Common myeloid progenitor, CD34-positive (primary cell): ENCODE results near the gene ANTKMT.

Source experiments
- CTCF ChIA-PET: fragments of 350-600 bp; sonication (Branson Sonifier 250); formaldehyde crosslinking; loops from one replicate; lab custom pipeline; 2021; ENCODE audit warnings: antibody characterized with exemption; lab: Charles Lee
- POLR2A ChIA-PET: fragments of 350-600 bp; sonication (Branson Sonifier 250); formaldehyde crosslinking; loops from one replicate; lab custom pipeline; 2021; ENCODE audit warnings: antibody characterized with exemption; lab: Charles Lee
- DNase-seq, 3 donors: peaks; one replicate each; pipeline versions ENCODE4 v3.0.0 to v3.0.0-alpha.2; 2013
- H3K27ac ChIP-seq, 2 experiments: 1 replicate in 1 of 2; 2 replicates in 1 of 2; pipeline ENCODE4 v1.7.0; 2013; ENCODE audit warnings: inconsistent platforms in 2 of 2, low read length in 2 of 2, mild to moderate bottlenecking in 2 of 2, low read depth in 1 of 2, moderate library complexity in 1 of 2; ENCODE audit not compliant: severe bottlenecking in 2 of 2, insufficient read depth in 1 of 2, poor library complexity in 1 of 2
- H3K27me3 ChIP-seq, 5 experiments: replicated peaks in 2 of 5; 1 replicate in 3 of 5; 2 replicates in 2 of 5; pipeline versions ENCODE4 v1.6.1 to v1.7.0; 2013; ENCODE audit warnings: low read length in 4 of 5, mild to moderate bottlenecking in 2 of 5, moderate library complexity in 2 of 5, inconsistent platforms in 1 of 5; ENCODE audit not compliant: insufficient read depth in 5 of 5, control insufficient read depth in 4 of 5
- H3K36me3 ChIP-seq, 4 experiments: 1 replicate in 2 of 4; 2 replicates in 2 of 4; pipeline versions ENCODE4 v1.6.1 to v1.7.0; 2013; ENCODE audit warnings: low read length in 3 of 4, control low read depth in 1 of 4, mild to moderate bottlenecking in 1 of 4; ENCODE audit not compliant: control insufficient read depth in 4 of 4, insufficient read depth in 4 of 4
- H3K4me1 ChIP-seq, 4 experiments: 1 replicate in 3 of 4; 2 replicates in 1 of 4; pipeline versions ENCODE4 v1.6.1 to v1.7.1; 2013; ENCODE audit warnings: low read length in 3 of 4, mild to moderate bottlenecking in 3 of 4, control low read depth in 1 of 4, inconsistent platforms in 1 of 4, moderate library complexity in 1 of 4; ENCODE audit not compliant: control insufficient read depth in 4 of 4, insufficient read depth in 4 of 4; ENCODE audit errors: control extremely low read depth in 1 of 4
- H3K4me3 ChIP-seq, 7 experiments: 1 replicate in 4 of 7; 2 replicates in 3 of 7; pipeline versions ENCODE4 v1.5.1 to v1.7.0; 2013; ENCODE audit warnings: mild to moderate bottlenecking in 7 of 7, low read length in 6 of 7, moderate library complexity in 6 of 7, inconsistent platforms in 2 of 7, low read depth in 2 of 7, control low read depth in 1 of 7; ENCODE audit not compliant: insufficient read depth in 4 of 7, control insufficient read depth in 1 of 7; ENCODE audit errors: extremely low read depth in 1 of 7
- H3K9me3 ChIP-seq, 5 experiments: 1 replicate in 4 of 5; 2 replicates in 1 of 5; pipeline versions ENCODE4 v1.6.1 to v1.7.1; 2013; ENCODE audit warnings: low read length in 4 of 5, mild to moderate bottlenecking in 2 of 5, inconsistent platforms in 1 of 5, low read depth in 1 of 5, moderate library complexity in 1 of 5; ENCODE audit not compliant: control insufficient read depth in 4 of 5, insufficient read depth in 2 of 5; ENCODE audit errors: control extremely low read depth in 1 of 5
- WGBS: methylation state at CpG from one replicate; pipeline ENCODE4 v1.1.5; 2013; ENCODE audit not compliant: insufficient coverage; 5-methylcytosine and 5-hydroxymethylcytosine counted together

The ANTKMT gene

GRCh38 chr16:764848-765487 is 44.0 kb downstream of the ANTKMT start:
- Histone ChIP-seq H3K4me3 (no peak overlapping the region), H3K27me3 (no peaks in the 10 kb centered on the region), H3K4me1 (peaks cover 0 to 11% (median 3%) of the 10 kb centered on the region in 4 experiments), H3K9me3 (no peaks in the 10 kb centered on the region), H3K27ac (no peak overlapping the region), H3K36me3 (no peaks in the 10 kb centered on the region)
- no peak for DNase-seq
- WGBS: 96% methylated on average over 36 of the region's 38 CpGs
- ChIA-PET POLR2A (no interaction called here), CTCF (no interaction called here)

GRCh38 chr16:765488-765865 is 44.5 kb downstream of the ANTKMT start:
- ChIA-PET CTCF (interaction anchor here (2.0 kb wide), 1 partner anchor 10 kb away, joined by 10 read pairs; no protein-coding TSS in a partner anchor), POLR2A (no interaction called here)
- DNase-seq: no peak
- Histone ChIP-seq H3K27ac (no peak overlapping the region), H3K9me3 (no peaks in the 10 kb centered on the region), H3K27me3 (no peaks in the 10 kb centered on the region), H3K4me3 (no peak overlapping the region), H3K4me1 (peaks cover 0 to 11% (median 3%) of the 10 kb centered on the region in 4 experiments), H3K36me3 (no peaks in the 10 kb centered on the region)
- 91% methylated on average over 21 of the region's 29 CpGs for WGBS

DNA sequence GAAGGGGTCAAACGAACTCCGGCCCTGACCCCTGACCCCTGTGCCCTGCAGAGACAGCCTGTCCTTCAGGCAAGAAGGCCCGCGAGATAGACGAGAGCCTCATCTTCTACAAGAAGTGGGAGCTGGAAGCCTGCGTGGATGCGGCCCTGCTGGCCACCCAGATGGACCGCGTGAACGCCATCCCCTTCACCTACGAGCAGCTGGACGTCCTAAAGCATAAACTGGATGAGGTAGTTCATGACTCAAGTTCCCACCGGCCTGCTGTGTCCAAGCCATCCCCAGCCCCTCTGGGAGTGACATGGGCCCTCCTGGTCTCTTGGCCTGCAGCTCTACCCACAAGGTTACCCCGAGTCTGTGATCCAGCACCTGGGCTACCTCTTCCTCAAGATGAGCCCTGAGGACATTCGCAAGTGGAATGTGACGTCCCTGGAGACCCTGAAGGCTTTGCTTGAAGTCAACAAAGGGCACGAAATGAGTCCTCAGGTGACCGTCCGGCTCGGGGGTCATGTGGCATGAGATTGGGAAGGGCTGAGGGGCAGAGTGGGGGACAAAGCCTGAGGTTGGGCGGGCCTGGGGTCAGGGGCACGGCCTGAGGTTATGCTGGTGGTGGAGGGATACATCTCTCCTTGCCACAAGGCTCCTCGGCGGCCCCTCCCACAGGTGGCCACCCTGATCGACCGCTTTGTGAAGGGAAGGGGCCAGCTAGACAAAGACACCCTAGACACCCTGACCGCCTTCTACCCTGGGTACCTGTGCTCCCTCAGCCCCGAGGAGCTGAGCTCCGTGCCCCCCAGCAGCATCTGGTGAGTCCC is 45.3 kb downstream of the ANTKMT start:
- DNase-seq: no peak
- Histone ChIP-seq H3K4me3 (no peak overlapping the region), H3K27me3 (no peaks in the 10 kb centered on the region), H3K9me3 (no peaks in the 10 kb centered on the region), H3K4me1 (peaks cover 0 to 11% (median 3%) of the 10 kb centered on the region in 4 experiments), H3K36me3 (no peaks in the 10 kb centered on the region), H3K27ac (no peak overlapping the region)
- WGBS: 97% methylated on average over 29 of the region's 29 CpGs
- POLR2A ChIA-PET: no interaction called here
- CTCF ChIA-PET: interaction anchor here (2.0 kb wide), 1 partner anchor 11 kb away, joined by 10 read pairs; no protein-coding TSS in a partner anchor

DNA sequence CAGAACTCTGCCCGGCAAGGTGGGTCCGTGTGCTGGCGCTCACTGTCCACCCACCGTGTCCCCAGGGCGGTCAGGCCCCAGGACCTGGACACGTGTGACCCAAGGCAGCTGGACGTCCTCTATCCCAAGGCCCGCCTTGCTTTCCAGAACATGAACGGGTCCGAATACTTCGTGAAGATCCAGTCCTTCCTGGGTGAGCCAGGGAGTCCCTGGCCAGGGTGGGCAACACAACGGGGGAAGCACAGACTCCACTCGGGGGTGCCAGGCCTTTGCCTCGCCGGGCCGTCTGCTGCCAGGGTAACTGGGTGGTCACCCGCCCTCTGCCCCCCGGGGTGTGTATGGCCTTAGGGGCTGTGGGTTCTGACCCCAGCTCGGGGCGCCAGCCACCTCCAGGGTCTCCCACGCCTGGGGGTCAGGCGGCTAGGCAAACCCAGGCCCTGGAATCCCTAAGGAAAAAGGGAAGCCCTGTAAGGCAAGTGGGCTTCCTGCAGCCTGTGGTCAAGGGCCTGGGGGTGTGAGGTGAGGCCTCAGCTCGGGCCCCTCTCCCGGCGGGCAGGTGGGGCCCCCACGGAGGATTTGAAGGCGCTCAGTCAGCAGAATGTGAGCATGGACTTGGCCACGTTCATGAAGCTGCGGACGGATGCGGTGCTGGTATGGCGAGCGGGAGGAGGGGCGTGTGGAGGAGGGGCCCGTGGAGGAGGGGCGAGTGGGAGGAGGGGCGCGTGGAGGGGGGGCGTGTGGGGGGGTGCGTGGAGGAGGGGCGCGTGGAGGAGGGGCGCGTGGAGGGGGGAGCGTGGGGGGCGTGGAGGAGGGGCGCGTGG is 46.1 kb downstream of the ANTKMT start:
- H3K27ac ChIP-seq: no peak overlapping the region
- no peaks in the 10 kb centered on the region for H3K36me3 ChIP-seq
- 92% methylated on average over 25 of the region's 48 CpGs for WGBS
- ChIA-PET POLR2A (no interaction called here), CTCF (interaction anchor here (2.0 kb wide), 1 partner anchor 11 kb away, joined by 10 read pairs; no protein-coding TSS in a partner anchor)
- peak; percentile 25 to 50 (median 27) for DNase-seq
- H3K4me1 ChIP-seq: peaks cover 0 to 11% (median 0%) of the 10 kb centered on the region in 4 experiments
- H3K9me3 ChIP-seq: no peaks in the 10 kb centered on the region
- no peaks in the 10 kb centered on the region for H3K27me3 ChIP-seq
- H3K4me3 ChIP-seq: no peak overlapping the region

DNA sequence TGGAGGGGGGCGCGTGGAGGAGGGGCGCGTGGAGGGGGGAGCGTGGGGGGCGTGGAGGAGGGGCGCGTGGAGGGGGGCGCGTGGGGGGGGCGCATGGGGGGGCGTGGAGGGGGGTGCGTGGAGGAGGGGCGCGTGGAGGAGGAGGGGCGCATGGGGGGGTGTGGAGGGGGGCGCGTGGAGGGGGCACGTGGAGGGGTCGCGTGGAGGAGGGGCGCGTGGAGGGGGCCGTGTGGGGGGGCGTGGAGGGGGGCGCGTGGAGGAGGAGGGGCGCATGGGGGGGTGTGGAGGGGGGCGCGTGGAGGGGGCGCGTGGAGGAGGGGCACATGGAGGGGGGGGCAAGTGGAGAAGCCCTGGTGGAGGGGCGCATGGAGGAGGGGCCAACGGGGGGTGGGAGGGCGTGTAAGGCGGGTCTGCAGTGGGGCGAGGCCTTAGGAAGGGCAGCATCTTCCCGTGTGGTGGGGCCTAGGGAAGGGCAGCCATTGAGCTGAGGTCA is 46.8 kb downstream of the ANTKMT start:
- Histone ChIP-seq H3K9me3 (no peaks in the 10 kb centered on the region), H3K4me1 (peaks cover 0 to 11% (median 0%) of the 10 kb centered on the region in 4 experiments), H3K36me3 (no peaks in the 10 kb centered on the region), H3K4me3 (peak overlapping the region in 1 of 7 experiments; percentile 36), H3K27ac (no peak overlapping the region), H3K27me3 (no peaks in the 10 kb centered on the region)
- CTCF ChIA-PET: no interaction called here
- 83% methylated on average over 1 of the region's 38 CpGs for WGBS
- POLR2A ChIA-PET: interaction anchor here (0.5 kb wide), 1 partner anchor 19 kb away, joined by 3 read pairs; no protein-coding TSS in a partner anchor
- no peak for DNase-seq

GRCh38 chr16:768428-768827 is 47.5 kb downstream of the ANTKMT start:
- no peaks in the 10 kb centered on the region for H3K36me3 ChIP-seq
- no peak overlapping the region for H3K27ac ChIP-seq
- CTCF ChIA-PET: no interaction called here
- peak overlapping the region in 1 of 7 experiments; percentile 36 for H3K4me3 ChIP-seq
- POLR2A ChIA-PET: interaction anchor here (0.5 kb wide), 1 partner anchor 20 kb away, joined by 3 read pairs; no protein-coding TSS in a partner anchor
- DNase-seq: no peak
- no peaks in the 10 kb centered on the region for H3K9me3 ChIP-seq
- no peaks in the 10 kb centered on the region for H3K27me3 ChIP-seq
- 97% methylated on average over 13 of the region's 21 CpGs for WGBS
- peaks cover 0 to 11% (median 0%) of the 10 kb centered on the region in 4 experiments for H3K4me1 ChIP-seq
